Ishikawa (cell line): ENCODE results near the gene SYCP2L.

ENCODE experiments used
- CEBPB ChIP-seq: IDR thresholded peaks from 2 replicates; pipeline ENCODE4 v1.6.1; 2012
- CREB1 ChIP-seq: IDR thresholded peaks from 2 replicates; pipeline ENCODE4 v1.6.1; 2012; ENCODE audit warnings: low read depth
- EGR1 ChIP-seq: IDR thresholded peaks from 2 replicates; pipeline ENCODE4 v1.6.1; 2012
- EP300 ChIP-seq: IDR thresholded peaks from 2 replicates; pipeline ENCODE4 v1.6.1; 2012; ENCODE audit warnings: borderline replicate concordance
- FOXM1 ChIP-seq: IDR thresholded peaks from 2 replicates; pipeline ENCODE4 v1.6.1; 2012; ENCODE audit warnings: low read depth, borderline replicate concordance
- NFIC ChIP-seq: IDR thresholded peaks from 2 replicates; pipeline ENCODE4 v1.6.1; 2012
- RAD21 ChIP-seq: IDR thresholded peaks from 2 replicates; pipeline ENCODE4 v1.6.1; 2012; ENCODE audit warnings: low read depth
- TAF1 ChIP-seq: IDR thresholded peaks from 2 replicates; pipeline ENCODE4 v1.6.1; 2012; ENCODE audit warnings: low read depth, mild to moderate bottlenecking
- TCF12 ChIP-seq: IDR thresholded peaks from 2 replicates; pipeline ENCODE4 v1.6.1; 2012; ENCODE audit warnings: low read depth
- TEAD4 ChIP-seq: IDR thresholded peaks from 2 replicates; pipeline ENCODE4 v1.6.1; 2012
- YY1 ChIP-seq: IDR thresholded peaks from 2 replicates; pipeline ENCODE4 v1.6.1; 2012; ENCODE audit warnings: low read depth
- ZBTB7A ChIP-seq: IDR thresholded peaks from 2 replicates; pipeline ENCODE4 v1.6.1; 2012; ENCODE audit warnings: low read depth
- TF ChIP-seq, protein P1 (sequence below): IDR thresholded peaks from 2 replicates; pipeline ENCODE4 v1.6.1; 2012
- TF ChIP-seq, protein P2 (sequence below): IDR thresholded peaks from 2 replicates; pipeline ENCODE4 v1.6.1; 2012; ENCODE audit warnings: low read depth, mild to moderate bottlenecking
- TF ChIP-seq, protein P3 (sequence below): IDR thresholded peaks from 2 replicates; pipeline ENCODE4 v1.6.1; 2012

Gene SYCP2L

DNA sequence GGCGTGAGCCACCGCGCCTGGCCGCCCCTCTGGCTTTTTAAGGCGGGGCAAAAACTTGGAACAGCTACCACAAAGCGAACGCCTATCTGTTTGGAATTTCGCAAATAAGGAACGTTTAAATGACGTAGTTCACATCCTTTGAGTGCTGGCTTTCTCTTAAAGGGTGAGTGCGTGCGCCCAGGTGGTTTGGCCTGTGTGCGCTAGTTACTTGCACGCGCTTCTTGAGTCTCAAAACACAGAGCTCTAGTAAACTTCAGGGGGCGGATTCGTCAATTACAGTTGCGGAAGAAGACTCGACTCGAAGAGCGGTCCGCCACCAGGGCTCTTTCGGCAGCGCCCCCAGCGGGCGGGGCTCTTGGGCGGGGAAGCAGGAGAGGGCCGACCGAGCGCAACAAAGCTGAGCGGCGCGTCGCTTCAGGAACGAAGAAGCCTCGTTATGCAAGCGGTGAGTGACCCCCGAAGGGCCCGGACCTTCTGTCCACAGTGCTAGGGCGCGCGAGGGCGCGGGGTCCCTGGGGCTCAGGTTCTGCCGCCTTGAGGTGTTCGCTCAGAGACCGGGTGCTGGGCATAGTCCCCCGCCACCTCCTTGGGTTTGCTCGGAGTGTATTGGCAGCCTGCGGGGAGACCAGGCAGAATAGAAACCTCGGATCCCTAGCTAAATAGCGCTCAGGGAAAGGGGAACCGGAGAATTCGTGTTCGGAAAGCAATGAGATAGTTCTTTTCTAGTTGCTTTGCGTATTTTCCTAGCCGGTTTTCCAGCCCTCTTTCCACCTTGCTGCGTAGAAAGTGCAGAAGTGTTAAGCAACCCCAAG is at the start of gene SYCP2L:
TSS of gene SYCP2L (plus strand) at position 362 of the 812 bp plus-strand sequence. CDS start at position 437, 75 bp downstream.
- TF ChIP-seq, protein P1, sequence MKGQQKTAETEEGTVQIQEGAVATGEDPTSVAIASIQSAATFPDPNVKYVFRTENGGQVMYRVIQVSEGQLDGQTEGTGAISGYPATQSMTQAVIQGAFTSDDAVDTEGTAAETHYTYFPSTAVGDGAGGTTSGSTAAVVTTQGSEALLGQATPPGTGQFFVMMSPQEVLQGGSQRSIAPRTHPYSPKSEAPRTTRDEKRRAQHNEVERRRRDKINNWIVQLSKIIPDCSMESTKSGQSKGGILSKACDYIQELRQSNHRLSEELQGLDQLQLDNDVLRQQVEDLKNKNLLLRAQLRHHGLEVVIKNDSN = no peak
- TF ChIP-seq FOXM1 = no peak
- TF ChIP-seq CREB1 = no peak
- TF ChIP-seq TAF1 = no peak
- TF ChIP-seq RAD21 = no peak

DNA sequence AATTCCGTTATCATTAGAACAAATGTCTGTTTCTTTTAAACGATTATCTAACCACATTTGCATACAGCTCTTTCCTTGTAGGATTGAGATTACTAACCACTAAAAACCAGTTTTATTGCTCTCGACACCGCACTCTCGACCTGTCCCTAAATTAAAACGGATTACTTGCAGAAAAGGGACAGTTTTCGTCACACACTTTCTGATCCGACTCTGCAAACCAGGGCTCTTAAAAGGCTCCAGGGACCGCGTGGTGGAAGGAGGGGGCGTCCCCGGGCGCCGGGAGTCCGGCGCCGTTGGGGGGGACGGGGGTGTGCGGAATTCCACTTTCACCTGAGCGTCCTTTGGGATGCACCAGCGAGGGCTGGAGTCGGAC is 49.2 kb upstream of the SYCP2L start:
- TF ChIP-seq FOXM1 (no peak), CEBPB (no peak), EP300 (no peak), CREB1 (no peak), ZBTB7A (no peak), TAF1 (no peak), TCF12 (no peak), NFIC (no peak), YY1 (no peak), RAD21 (no peak), EGR1 (no peak), TEAD4 (no peak)
- TF ChIP-seq, protein P2, sequence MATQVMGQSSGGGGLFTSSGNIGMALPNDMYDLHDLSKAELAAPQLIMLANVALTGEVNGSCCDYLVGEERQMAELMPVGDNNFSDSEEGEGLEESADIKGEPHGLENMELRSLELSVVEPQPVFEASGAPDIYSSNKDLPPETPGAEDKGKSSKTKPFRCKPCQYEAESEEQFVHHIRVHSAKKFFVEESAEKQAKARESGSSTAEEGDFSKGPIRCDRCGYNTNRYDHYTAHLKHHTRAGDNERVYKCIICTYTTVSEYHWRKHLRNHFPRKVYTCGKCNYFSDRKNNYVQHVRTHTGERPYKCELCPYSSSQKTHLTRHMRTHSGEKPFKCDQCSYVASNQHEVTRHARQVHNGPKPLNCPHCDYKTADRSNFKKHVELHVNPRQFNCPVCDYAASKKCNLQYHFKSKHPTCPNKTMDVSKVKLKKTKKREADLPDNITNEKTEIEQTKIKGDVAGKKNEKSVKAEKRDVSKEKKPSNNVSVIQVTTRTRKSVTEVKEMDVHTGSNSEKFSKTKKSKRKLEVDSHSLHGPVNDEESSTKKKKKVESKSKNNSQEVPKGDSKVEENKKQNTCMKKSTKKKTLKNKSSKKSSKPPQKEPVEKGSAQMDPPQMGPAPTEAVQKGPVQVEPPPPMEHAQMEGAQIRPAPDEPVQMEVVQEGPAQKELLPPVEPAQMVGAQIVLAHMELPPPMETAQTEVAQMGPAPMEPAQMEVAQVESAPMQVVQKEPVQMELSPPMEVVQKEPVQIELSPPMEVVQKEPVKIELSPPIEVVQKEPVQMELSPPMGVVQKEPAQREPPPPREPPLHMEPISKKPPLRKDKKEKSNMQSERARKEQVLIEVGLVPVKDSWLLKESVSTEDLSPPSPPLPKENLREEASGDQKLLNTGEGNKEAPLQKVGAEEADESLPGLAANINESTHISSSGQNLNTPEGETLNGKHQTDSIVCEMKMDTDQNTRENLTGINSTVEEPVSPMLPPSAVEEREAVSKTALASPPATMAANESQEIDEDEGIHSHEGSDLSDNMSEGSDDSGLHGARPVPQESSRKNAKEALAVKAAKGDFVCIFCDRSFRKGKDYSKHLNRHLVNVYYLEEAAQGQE = no peak
- TF ChIP-seq, protein P3, sequence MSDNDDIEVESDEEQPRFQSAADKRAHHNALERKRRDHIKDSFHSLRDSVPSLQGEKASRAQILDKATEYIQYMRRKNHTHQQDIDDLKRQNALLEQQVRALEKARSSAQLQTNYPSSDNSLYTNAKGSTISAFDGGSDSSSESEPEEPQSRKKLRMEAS = no peak; the same call in 1 of the 2 replicates
- TF ChIP-seq, protein P1 = no peak

DNA sequence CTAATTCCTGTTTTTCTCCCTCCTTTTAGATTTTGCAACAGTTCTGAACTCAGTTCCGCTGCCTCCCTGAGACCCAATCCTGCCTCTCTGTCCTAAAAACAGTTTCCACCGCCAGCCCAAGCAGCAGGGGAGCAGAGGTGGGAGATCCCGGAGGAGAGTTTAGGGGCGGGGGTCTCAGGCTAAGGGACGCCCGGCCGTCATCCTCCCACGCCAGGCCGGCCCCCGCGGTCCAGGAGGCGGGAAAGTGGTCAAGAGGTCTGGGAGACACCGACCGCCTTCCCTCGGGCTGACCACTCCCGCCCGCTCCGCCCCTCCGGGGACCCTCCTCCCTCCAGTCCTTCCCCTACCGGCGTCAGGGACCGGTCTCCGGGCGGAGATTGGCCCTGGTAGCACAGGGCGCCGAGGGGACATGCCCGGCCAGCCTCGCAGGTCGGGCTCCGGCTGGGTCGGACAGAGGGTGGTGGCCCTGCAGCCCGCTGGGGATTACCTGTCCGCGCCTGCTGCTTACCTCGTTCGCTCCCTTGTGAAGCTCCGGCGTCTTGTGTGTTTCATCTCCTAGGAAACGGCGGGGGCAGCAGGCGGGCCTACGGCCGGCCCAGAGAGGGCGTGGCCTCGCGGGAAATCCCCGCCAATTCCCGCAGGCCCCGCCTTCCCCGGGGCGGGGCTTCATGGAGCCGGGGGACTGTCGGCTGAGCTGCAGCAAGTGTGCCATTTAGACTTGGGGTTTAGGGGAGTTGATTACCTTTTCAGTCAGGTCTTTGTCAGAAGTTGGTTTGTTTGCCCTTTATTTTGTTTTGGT is 48.7 kb upstream of the SYCP2L start, which contains the start of gene MAK:
TSS of gene MAK (minus strand) at position 545 of the 799 bp plus-strand sequence. CDS start 7,891 bp downstream, outside the sequence.
- TF ChIP-seq, protein P2 = no peak
- TF ChIP-seq ZBTB7A = peak; percentile 91
- peak; percentile 78 for TF ChIP-seq EGR1
- TF ChIP-seq, protein P3 = peak; percentile 49; the same call in 1 of the 2 replicates
- TF ChIP-seq CEBPB = 0 out of 2 replicates have a peak, but pooled peaks have one; percentile 46
- no peak for TF ChIP-seq YY1

DNA sequence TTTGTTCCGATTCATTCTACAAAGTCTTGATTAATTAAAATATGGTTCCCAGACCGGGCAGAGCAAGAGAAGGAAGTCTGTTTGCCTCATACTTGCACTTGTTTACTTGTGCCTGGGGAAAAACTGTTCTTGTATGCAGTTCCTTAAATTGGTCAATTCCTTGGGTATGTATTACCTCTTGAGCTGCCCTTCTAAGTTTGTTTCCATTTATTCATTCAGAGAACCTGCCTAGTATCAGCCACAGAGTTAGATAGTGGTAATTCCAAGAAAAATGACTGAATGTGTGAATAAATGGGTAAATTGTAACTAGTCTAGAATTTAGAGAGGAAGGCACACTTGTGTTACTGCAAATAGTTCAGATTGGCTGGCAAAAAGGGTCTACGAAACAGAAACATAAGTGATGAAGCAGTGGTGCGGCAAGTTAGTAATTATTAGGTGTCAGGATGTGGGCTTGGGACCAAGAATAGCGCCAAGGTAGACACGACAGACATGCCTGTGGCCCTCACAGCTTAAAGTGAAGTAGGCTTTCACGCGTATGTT is 48.0 kb upstream of the SYCP2L start:
- TF ChIP-seq TAF1 (no peak), YY1 (no peak), NFIC (no peak), EP300 (no peak), FOXM1 (no peak), TCF12 (no peak), EGR1 (no peak), RAD21 (no peak), TEAD4 (no peak), CREB1 (no peak)
- TF ChIP-seq, protein P2 = no peak
- TF ChIP-seq, protein P3 = no peak
- TF ChIP-seq, protein P1 = no peak
